Testis (tissue), 3 donors: ENCODE data around the gene BABAM2. TPM values are rescaled to one million over a fixed set of nuclear protein-coding genes. Genes with fewer than 3 reads are reported as not detected.

Experiments used
- DNase-seq: peaks from one replicate; pipeline ENCODE4 v3.0.0-alpha.2; 2019
- H3K27ac ChIP-seq, 2 donors: fragments of 200-600 bp; sonication (generic); one replicate each; pipeline ENCODE4 v1.5.1; 2019
- H3K27me3 ChIP-seq: fragments of 200-600 bp; sonication (generic); one replicate; pipeline ENCODE4 v1.5.1; 2019
- H3K36me3 ChIP-seq: fragments of 200-600 bp; sonication (generic); one replicate; pipeline ENCODE4 v1.5.1; 2017; ENCODE audit warnings: low read depth; ENCODE audit errors: missing control alignments
- H3K4me1 ChIP-seq: fragments of 200-600 bp; sonication (generic); one replicate; pipeline ENCODE4 v1.5.1; 2019
- H3K4me3 ChIP-seq, 2 donors: fragments of 200-600 bp; sonication (generic); one replicate each; pipeline ENCODE4 v1.5.1; 2017 to 2019
- H3K9me3 ChIP-seq: fragments of 200-600 bp; sonication (generic); one replicate; pipeline ENCODE4 v1.5.1; 2017
- CTCF ChIP-seq, 3 experiments: fragments of 450-650 bp in 2 of 3; fragments of 200-600 bp in 1 of 3; sonication (generic) in 1 of 3; IDR thresholded peaks; one replicate each; pipeline ENCODE4 v1.5.1; 2016 to 2019; ENCODE audit warnings: antibody characterized with exemption in 3 of 3, mild to moderate bottlenecking in 2 of 3, moderate library complexity in 1 of 3
- POLR2A ChIP-seq: fragments of 450-650 bp; IDR thresholded peaks from one replicate; pipeline ENCODE4 v1.6.1; 2017; ENCODE audit warnings: antibody characterized with exemption, mild to moderate bottlenecking, moderate library complexity
- WGBS, 2 donors: methylation state at CpG; one replicate each; pipeline ENCODE4 v1.1.5; 2018; 5-methylcytosine and 5-hydroxymethylcytosine counted together
- intact Hi-C: fragments of 100-400 bp; cut with DNase I; formaldehyde crosslinking; loops from one replicate; pipeline ENCODE4 v1.15.1; 2023; ENCODE audit warnings: low total_unique reads
- polyA plus RNA-seq: library from polyadenylated mRNA; stranded (reverse); fragments of 350-450 nt; fragmentation: Illumina TruSeq; extraction: RNeasy Lipid Tissue Mini Kit (QIAGEN cat#74804); gene quantifications from one replicate; pipeline ENCODE4 v1.2.3, GENCODE V29; 2014; ENCODE audit warnings: low read depth, low replicate concordance; ENCODE audit not compliant: insufficient read depth
- total RNA-seq, 2 donors: library from RNA; depleted of rRNA; stranded (reverse); fragments of >200 nt; gene quantifications; one replicate each; pipeline ENCODE4 v1.2.3, GENCODE V29; 2016

The BABAM2 gene
- total and polyA plus RNA-seq, 3 donors from 2014 or later, result 49.2 to 70.6 (median 59.1) TPM

- H3K36me3 ChIP-seq, result no peaks in the 10 kb centered on the region
- WGBS, 2 donors, result 74 to 89% methylated on average over 2 of the region's 2 CpGs
- no peaks in the 10 kb centered on the region for H3K4me1 ChIP-seq
- no peak for TF ChIP-seq POLR2A
- no peak for TF ChIP-seq CTCF (IDR thresholded peaks at IDR 0.05)
- no peak overlapping the region for H3K4me3 ChIP-seq
- no peaks in the 10 kb centered on the region for H3K27me3 ChIP-seq
- no peak for DNase-seq
- intact Hi-C loops, result no loop called here
- H3K27ac ChIP-seq, result no peak overlapping the region
- no peaks in the 10 kb centered on the region for H3K9me3 ChIP-seq
These were observed 43.2 kb upstream of the BABAM2 start for GRCh38 chr2:27847333-27847732.

DNA sequence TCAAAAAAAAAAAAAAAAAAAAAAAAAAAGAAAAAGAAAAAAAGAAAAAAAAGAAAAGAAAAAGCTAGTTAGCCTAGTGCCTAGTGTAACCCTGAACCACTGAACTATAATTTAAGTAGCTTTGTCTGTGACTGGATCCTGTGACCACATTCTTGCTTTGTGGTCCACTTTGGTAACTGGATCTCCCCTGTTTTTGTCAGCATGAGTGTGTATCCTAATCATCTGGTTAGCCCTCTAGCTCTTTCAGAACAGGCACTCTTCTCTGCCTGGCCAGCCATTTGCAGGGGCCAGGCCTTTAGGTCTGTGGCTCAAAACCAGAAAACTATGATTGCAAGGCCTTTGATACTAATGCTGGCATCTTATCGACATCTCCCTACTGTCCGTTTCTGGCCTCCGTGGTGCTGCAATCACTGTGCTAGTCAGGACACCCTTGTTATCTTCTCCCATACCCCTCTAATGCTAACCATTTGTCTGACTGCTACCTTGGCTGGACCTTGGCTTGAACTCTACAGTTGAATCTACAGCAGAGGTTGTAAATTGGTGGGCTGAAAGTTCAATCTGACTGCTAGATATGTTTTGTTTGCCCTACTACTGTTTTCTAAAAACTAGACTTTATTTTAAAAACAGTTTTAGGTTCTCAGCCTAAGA, 40.8 kb upstream of the BABAM2 start:
- 91 to 93% methylated on average over 3 of the region's 3 CpGs for WGBS, 2 donors
- no peaks in the 10 kb centered on the region for H3K27me3 ChIP-seq
- H3K4me3 ChIP-seq, result no peak overlapping the region
- H3K4me1 ChIP-seq, result no peaks in the 10 kb centered on the region
- H3K36me3 ChIP-seq, result no peaks in the 10 kb centered on the region
- no peak for DNase-seq
- H3K27ac ChIP-seq, result no peak overlapping the region
- intact Hi-C loops, result no loop called here
- no peak for TF ChIP-seq CTCF (IDR thresholded peaks at IDR 0.05)
- no peak for TF ChIP-seq POLR2A
- H3K9me3 ChIP-seq, result no peaks in the 10 kb centered on the region

- no peaks in the 10 kb centered on the region for H3K27me3 ChIP-seq
- intact Hi-C loops, result no loop called here
- no peak for TF ChIP-seq CTCF (IDR thresholded peaks at IDR 0.05)
- TF ChIP-seq POLR2A, result no peak
- H3K27ac ChIP-seq, result no peak overlapping the region
- no peaks in the 10 kb centered on the region for H3K9me3 ChIP-seq
- no peak overlapping the region for H3K4me3 ChIP-seq
- 92 to 97% methylated on average over 1 of the region's 1 CpG for WGBS, 2 donors
- H3K36me3 ChIP-seq, result no peaks in the 10 kb centered on the region
- no peaks in the 10 kb centered on the region for H3K4me1 ChIP-seq
- no peak for DNase-seq
These were observed 37.8 kb upstream of the BABAM2 start for GRCh38 chr2:27852691-27853090.

DNA sequence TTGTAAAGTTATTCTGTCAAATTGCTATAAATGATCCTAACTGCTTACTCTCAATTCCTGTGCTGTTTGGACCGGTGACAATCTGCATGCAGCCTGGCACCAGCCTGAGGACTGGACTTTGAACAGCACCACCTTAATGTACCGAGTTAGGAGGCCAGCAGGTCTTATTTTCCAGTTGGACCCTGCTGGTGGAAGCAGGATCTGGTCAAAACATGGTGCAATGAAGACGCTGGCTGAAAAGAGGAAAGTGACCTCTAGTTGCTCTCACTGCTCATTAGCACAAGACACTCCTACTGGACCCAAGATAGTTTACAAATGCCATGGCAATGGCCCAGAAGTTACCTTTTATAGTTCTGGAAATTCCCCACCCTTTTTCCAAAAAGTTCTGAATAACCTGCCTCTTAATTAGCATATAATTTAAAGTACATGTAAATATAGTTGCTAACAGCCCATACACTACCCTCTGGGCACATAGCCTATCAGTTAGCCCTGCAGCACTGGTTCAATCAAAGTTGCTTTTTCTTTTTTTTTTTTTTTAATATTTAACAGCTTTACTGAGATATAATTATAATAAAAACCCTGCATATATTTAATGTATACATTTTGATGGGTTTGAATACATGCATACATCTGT, 36.2 kb upstream of the BABAM2 start:
- H3K4me3 ChIP-seq, result no peak overlapping the region
- no peaks in the 10 kb centered on the region for H3K27me3 ChIP-seq
- intact Hi-C loops, result no loop called here
- DNase-seq, result no peak
- no peaks in the 10 kb centered on the region for H3K36me3 ChIP-seq
- no peaks in the 10 kb centered on the region for H3K4me1 ChIP-seq
- no peak for TF ChIP-seq CTCF (IDR thresholded peaks at IDR 0.05)
- TF ChIP-seq POLR2A, result no peak
- WGBS, 2 donors, result 88 to 94% methylated on average over 3 of the region's 3 CpGs
- H3K9me3 ChIP-seq, result no peaks in the 10 kb centered on the region
- H3K27ac ChIP-seq, result no peak overlapping the region

GRCh38 chr2:27855476-27855875, 35.1 kb upstream of the BABAM2 start:
- intact Hi-C loops, result no loop called here
- H3K27ac ChIP-seq, result no peak overlapping the region
- no peak for DNase-seq

More at GRCh38 chr2:27855476-27855875, 35.1 kb upstream of the BABAM2 start:
- Histone ChIP-seq H3K4me1 (no peaks in the 10 kb centered on the region), H3K27me3 (no peaks in the 10 kb centered on the region), H3K4me3 (no peak overlapping the region), H3K36me3 (no peaks in the 10 kb centered on the region), H3K9me3 (no peaks in the 10 kb centered on the region)
- TF ChIP-seq POLR2A (no peak), CTCF (IDR thresholded peaks at IDR 0.05) (no peak)
